ENCODE measurements around the gene FAM3D.

The FAM3D gene

DNA sequence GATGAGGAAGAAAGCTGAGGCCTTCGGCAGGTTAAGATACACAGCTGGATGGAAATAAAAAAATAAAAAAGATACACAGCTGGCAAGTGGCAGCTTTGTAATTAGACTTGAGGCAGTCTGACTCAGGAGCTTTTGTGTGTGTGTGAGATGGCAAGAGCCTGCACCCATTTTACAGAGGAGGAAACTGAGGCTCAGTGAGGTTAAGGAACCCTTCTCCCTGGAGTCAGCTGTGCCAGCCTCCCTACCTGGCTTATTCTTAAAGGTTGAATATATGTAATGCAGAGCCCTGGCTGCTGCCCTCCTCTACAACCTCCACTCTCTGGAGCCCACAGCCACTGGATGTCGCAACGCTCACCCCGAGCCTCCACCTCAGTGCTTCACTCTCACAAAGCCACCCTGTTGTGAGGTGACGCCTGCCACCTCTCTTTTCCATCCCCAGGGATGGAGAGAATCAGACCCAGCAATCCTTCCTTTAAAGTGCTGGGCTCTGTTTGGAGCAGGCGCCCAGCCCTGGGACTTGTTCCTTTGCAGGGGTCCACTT, 68.7 kb downstream of the FAM3D start:
- no peak overlapping the region for H3K27ac Mint-ChIP-seq
- H3K36me3 Mint-ChIP-seq (ENCODE audit: low read depth), result no peaks in the 10 kb centered on the region
- H3K4me1 Mint-ChIP-seq, result no peaks in the 10 kb centered on the region
- H3K27me3 Mint-ChIP-seq (ENCODE audit: low read depth), result peaks cover 8% of the 10 kb centered on the region
- TF ChIP-seq, protein P1, sequence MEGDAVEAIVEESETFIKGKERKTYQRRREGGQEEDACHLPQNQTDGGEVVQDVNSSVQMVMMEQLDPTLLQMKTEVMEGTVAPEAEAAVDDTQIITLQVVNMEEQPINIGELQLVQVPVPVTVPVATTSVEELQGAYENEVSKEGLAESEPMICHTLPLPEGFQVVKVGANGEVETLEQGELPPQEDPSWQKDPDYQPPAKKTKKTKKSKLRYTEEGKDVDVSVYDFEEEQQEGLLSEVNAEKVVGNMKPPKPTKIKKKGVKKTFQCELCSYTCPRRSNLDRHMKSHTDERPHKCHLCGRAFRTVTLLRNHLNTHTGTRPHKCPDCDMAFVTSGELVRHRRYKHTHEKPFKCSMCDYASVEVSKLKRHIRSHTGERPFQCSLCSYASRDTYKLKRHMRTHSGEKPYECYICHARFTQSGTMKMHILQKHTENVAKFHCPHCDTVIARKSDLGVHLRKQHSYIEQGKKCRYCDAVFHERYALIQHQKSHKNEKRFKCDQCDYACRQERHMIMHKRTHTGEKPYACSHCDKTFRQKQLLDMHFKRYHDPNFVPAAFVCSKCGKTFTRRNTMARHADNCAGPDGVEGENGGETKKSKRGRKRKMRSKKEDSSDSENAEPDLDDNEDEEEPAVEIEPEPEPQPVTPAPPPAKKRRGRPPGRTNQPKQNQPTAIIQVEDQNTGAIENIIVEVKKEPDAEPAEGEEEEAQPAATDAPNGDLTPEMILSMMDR (IDR thresholded peaks at IDR 0.05; ENCODE audit: unreplicated experiment in 3 of 3), result no peak
- no peaks in the 10 kb centered on the region for H3K9me3 Mint-ChIP-seq
- H3K4me3 Mint-ChIP-seq, result no peak overlapping the region

DNA sequence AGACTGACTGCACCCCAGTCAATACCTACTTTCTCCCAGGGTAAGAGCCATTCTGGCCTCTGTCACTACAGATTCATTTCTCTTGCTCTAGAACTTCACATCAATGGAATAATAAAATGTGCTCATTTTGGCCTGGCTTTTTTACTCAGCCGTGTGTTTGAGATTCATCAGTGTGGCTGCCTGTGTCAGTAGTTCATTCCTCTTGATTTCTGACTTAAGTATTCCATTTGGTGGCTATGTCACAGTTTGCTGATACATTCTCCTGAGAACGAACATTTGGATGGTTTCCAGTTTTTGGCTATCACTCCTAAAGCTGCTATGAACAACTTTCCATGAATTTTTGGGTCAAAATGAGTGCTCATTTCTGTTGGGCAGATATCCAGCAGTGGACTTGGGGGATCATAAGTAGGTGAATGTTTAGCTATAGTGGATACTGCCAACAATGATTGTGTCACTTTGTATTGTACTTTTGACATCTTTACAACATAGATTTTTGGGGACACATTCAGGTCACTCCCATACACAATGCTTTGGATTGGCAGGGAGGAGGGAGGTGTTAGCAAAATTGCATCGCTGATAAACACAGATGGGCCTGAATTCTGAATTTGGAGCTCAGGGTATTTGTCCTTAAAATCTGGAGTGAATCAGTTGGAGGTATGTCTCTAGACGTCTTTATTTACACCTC, 69.6 kb downstream of the FAM3D start:
- Mint-ChIP-seq H3K27me3 (ENCODE audit: low read depth) (peaks cover 8% of the 10 kb centered on the region), H3K27ac (no peak overlapping the region), H3K36me3 (ENCODE audit: low read depth) (no peaks in the 10 kb centered on the region), H3K4me3 (no peak overlapping the region), H3K4me1 (no peaks in the 10 kb centered on the region), H3K9me3 (no peaks in the 10 kb centered on the region)
- TF ChIP-seq, protein P1 (IDR thresholded peaks at IDR 0.05; ENCODE audit: unreplicated experiment in 3 of 3), result no peak

DNA sequence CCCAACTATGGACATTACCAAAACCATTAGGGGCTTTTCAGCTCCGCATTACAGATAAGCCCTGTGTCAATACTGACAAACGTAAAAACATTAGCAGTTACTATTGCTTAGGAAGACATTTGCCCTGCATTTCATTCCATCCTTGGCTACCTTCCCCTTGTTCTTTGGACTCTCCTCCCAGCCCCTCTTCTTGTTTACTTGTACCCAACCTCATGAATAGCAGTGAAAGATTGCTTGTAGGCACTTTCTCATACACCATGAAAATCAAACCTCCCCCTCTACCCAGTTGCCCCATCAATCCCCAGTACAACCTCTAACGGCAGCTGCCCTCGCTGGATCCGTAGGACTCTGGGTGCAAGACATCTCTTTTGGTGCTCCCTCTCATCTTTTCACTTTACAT, 72.5 kb downstream of the FAM3D start:
- H3K36me3 Mint-ChIP-seq (ENCODE audit: low read depth), result no peaks in the 10 kb centered on the region
- TF ChIP-seq, protein P1 (IDR thresholded peaks at IDR 0.05; ENCODE audit: unreplicated experiment in 3 of 3), result no peak

DNA sequence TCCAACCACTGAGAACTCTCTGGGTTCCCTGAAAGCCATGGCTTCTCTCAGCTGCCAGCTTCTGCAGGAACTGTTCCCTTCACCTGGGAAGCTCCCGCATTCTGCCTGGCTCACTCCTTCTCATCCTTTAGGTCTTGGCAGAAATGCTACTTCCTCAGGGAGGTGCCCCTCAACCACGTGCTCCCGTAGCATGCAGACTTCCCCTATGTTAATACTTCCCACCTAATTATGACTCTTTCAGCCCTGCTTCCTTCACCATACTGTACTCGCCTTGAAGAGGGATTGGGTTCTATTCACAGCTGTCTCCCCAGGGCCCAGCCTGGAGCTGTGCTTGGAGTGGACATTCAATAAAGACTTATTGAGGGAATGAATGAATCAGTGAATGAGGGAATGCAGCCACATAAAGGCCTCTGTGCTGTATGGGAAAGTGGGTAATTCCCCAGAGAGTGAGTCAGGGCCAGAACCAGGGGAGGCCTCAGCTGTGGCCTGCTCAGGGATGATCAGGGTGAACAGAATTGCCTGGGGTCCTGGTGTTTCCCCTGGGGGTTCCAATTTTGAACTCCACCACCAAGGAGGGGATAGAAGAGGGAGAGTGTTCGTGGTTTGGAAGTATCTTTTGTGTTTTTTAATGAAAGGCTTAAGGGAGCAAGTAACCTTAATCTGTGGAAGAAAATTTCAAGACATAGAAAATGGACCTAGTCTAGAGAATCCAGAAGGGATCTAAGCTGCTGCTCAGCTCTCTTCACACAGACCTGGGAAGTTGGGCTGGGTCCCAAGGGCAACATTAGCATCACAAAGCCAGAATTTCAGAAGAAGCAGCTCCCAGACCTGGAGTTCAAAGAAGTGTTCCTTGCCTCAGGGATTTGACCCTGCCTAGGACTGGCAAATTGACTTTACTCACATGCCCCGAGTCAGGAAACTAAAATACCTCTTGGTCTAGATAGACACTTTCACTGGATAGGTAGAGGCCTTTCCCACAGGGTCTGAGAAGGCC, 74.8 kb downstream of the FAM3D start:
- TF ChIP-seq, protein P1 (IDR thresholded peaks at IDR 0.05; ENCODE audit: unreplicated experiment in 3 of 3), result no peak
- no peak overlapping the region for H3K4me3 Mint-ChIP-seq
- no peaks in the 10 kb centered on the region for H3K9me3 Mint-ChIP-seq
- H3K27me3 Mint-ChIP-seq (ENCODE audit: low read depth), result peaks cover 25% of the 10 kb centered on the region
- peaks cover 4% of the 10 kb centered on the region for H3K4me1 Mint-ChIP-seq
- no peak overlapping the region for H3K27ac Mint-ChIP-seq
- H3K36me3 Mint-ChIP-seq (ENCODE audit: low read depth), result no peaks in the 10 kb centered on the region

More for the DNA sequence above, 72.5 kb downstream of the FAM3D start:
- Mint-ChIP-seq H3K27ac (no peak overlapping the region), H3K27me3 (ENCODE audit: low read depth) (peaks cover 8% of the 10 kb centered on the region), H3K4me3 (no peak overlapping the region), H3K4me1 (no peaks in the 10 kb centered on the region), H3K9me3 (no peaks in the 10 kb centered on the region)

DNA sequence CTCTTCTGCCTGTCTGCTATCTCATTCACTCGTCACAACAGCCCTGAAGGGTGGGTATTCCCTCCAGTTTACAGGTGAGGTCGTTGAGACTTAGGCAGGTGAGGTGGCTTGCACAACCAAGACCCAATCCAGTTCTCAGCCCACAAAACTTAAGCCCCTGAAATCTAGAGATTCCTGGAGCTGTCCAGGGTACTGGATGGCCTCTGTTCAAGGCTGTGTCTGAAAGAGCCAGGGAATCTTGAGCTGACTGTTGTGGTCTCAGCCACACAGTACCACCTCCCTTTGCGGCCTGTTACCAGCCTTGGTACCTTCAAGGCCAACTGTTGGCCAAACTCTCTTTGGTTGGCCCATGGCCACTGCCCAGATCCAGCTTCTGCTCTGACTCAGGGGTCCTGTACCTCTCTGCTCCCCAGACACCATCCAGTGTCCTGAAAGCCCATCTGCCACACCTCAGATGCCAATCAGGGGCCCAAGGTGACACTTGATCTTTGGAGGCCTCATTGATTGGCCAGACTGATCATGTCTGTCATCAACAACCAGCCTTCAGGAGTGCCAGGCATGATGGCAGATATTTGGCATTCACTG, 78.5 kb downstream of the FAM3D start:
- Mint-ChIP-seq H3K27me3 (ENCODE audit: low read depth) (peaks cover 55% of the 10 kb centered on the region), H3K4me1 (peaks cover 31% of the 10 kb centered on the region), H3K9me3 (peaks cover 2% of the 10 kb centered on the region), H3K36me3 (ENCODE audit: low read depth) (no peaks in the 10 kb centered on the region), H3K27ac (no peak overlapping the region), H3K4me3 (peak overlapping the region in 1 of 3 experiments; percentile 61)
- TF ChIP-seq, protein P1 (IDR thresholded peaks at IDR 0.05; ENCODE audit: unreplicated experiment in 3 of 3), result no peak
